Heart right ventricle (tissue), 16 donors: ENCODE data around the gene LRMDA. TPM values are rescaled to one million over a fixed set of nuclear protein-coding genes. Genes with fewer than 3 reads are reported as not detected.

Experiments used
- ATAC-seq, 8 donors: fragments of 200-7000 bp; cut with Tn5 transposase; one replicate each; pipeline ENCODE4 v1.9.1; 2020; ENCODE audit warnings: mild to moderate bottlenecking in 8 of 8, moderate library complexity in 8 of 8, moderate number of reproducible peaks in 1 of 8
- DNase-seq, 2 donors: peaks; one replicate each; pipeline ENCODE4 v3.0.0-alpha.2; 2020
- H3K27ac ChIP-seq, 10 donors: fragments of 200-600 bp; sonication (generic) in 2 of 10; one replicate each; pipeline versions ENCODE4 v1.5.0 to v1.8.0; 2020 to 2022; ENCODE audit warnings: mild to moderate bottlenecking in 3 of 10
- H3K27me3 ChIP-seq, 7 donors: fragments of 200-600 bp; one replicate each; pipeline ENCODE4 v1.8.0; 2021 to 2022; ENCODE audit warnings: mild to moderate bottlenecking in 2 of 7
- H3K36me3 ChIP-seq, 9 donors: fragments of 200-600 bp; sonication (generic) in 1 of 9; one replicate each; pipeline versions ENCODE4 v1.5.0 to v1.8.0; 2020 to 2022; ENCODE audit warnings: mild to moderate bottlenecking in 2 of 9
- H3K4me1 ChIP-seq, 9 donors: fragments of 200-600 bp; sonication (generic) in 1 of 9; one replicate each; pipeline versions ENCODE4 v1.5.0 to v1.8.0; 2020 to 2022; ENCODE audit warnings: mild to moderate bottlenecking in 4 of 9
- H3K4me3 ChIP-seq, 10 donors: fragments of 200-600 bp; sonication (generic) in 2 of 10; one replicate each; pipeline versions ENCODE4 v1.5.0 to v1.8.0; 2020 to 2022; ENCODE audit warnings: mild to moderate bottlenecking in 7 of 10, moderate library complexity in 2 of 10
- H3K9me3 ChIP-seq, 11 donors: fragments of 200-600 bp in 10 of 11; sonication (generic) in 2 of 11; one replicate each; pipeline versions ENCODE4 v1.5.0 to v1.8.0; 2013 to 2022; ENCODE audit warnings: mild to moderate bottlenecking in 2 of 11, control low read depth in 1 of 11, moderate library complexity in 1 of 11
- WGBS, 2 donors: extraction: QIAGEN DNeasy Blood & Tissue Kit; methylation state at CpG; one replicate each; pipeline ENCODE4 v1.1.7; 2013; ENCODE audit warnings: inconsistent platforms in 1 of 2; 5-methylcytosine and 5-hydroxymethylcytosine counted together
- intact Hi-C, 10 donors: fragments of 100-400 bp; cut with DNase I; formaldehyde crosslinking; loops; one replicate each; pipeline versions ENCODE4 v1.11.1 to v1.14.2; 2022
- polyA plus RNA-seq, 2 donors: library from polyadenylated mRNA; stranded (reverse); fragments of 200-250 nt; gene quantifications; one replicate each; pipeline ENCODE4 v1.2.3, GENCODE V29; 2013
- total RNA-seq, 10 donors: library from RNA; stranded (reverse); fragmentation: NEBNext Ultra II Directional in 3 of 10; extraction: Animal tissue kit (Norgen Biotek cat#: 25700) in 3 of 10; gene quantifications; one replicate each; pipeline versions ENCODE4 v1.2.1 to v1.2.4, GENCODE V29; 2021 to 2023
- TF ChIP-seq, protein P1 (sequence below), 9 donors: fragments of 200-600 bp; sonication (generic) in 2 of 9; IDR thresholded peaks; one replicate each; pipeline versions ENCODE4 v1.5.0 to v1.8.0; 2021 to 2022; ENCODE audit warnings: antibody characterized with exemption in 9 of 9, mild to moderate bottlenecking in 5 of 9, moderate library complexity in 1 of 9
- donor health status: Arrhythmogenic right ventricular cardiomyopathy.
- donor health status: ischemic (EF 13 %, LVEDD 7.1; RV severe dilation, severe dysfunction).
- donor health status: healthy with polysubstance abuse.
- donor health status: DM: no; HTN: yes; CAD: no.
- donor health status: DM: no; HTN: no; CAD: no.
- donor health status: ischemic (EF 25% LVEDD 6.9; RV normal size, moderate dysfunction).
- donor health status: ischemic (EF 25% LVEDD 5.7; RV mildly dilated, moderate dysfunction).
- donor health status: healthy.
- donor health status: DM: yes; HTN: yes; CAD: no.
- donor health status: Ischemic cardiomyopathy.
- donor health status: ischemic (EF 35%, LVEDD 5.7; RV mildly dilated, moderate dysfunction).
- donor health status: nonischemic (EF 11% LVEDD 7.7; RV severe dilation, severe dysfunction).
- donor health status: DM: yes; HTN: yes; CAD: no.
- donor health status: PGD.
- donor health status: ischemic (EF 29% LVEDD 5.4; RV normal size, mild dysfunction).
- donor health status: nonischemic (EF 23%, LVEDD 6.1; RV moderate dilation, normal function).

The LRMDA gene
- total and polyA plus RNA-seq, 12 donors = 4.0 to 59.8 (median 12.7) TPM

DNA sequence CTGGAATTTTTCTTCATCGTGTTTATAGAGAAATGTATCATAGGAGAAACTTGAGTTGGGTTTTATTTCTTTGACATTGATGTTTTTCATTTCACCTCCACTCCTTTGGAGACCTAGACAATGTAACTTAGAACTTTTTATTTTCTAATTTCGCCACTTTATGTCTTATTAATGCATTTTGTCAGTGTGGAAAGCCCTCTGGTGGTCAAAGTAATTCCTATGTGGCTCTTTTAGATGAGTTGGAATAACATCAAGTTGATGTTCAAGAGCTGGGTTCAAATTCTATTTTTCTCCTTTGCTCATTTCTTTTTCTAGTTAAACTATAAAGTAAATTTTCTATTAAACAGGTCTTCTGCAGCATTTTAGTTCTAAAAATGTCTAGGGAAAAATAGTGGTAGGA is 478.6 kb downstream of the LRMDA start:
- Histone ChIP-seq H3K27me3 (no peaks in the 10 kb centered on the region), H3K36me3 (no peaks in the 10 kb centered on the region), H3K9me3 (no peaks in the 10 kb centered on the region), H3K27ac (no peak overlapping the region), H3K4me3 (no peak overlapping the region), H3K4me1 (peaks cover 0 to under 1% (median 0%) of the 10 kb centered on the region in 9 donors)
- ATAC-seq (no peak), DNase-seq (no peak)
- 53 to 64% methylated on average over 2 of the region's 2 CpGs for WGBS, 2 donors
- TF ChIP-seq, protein P1, sequence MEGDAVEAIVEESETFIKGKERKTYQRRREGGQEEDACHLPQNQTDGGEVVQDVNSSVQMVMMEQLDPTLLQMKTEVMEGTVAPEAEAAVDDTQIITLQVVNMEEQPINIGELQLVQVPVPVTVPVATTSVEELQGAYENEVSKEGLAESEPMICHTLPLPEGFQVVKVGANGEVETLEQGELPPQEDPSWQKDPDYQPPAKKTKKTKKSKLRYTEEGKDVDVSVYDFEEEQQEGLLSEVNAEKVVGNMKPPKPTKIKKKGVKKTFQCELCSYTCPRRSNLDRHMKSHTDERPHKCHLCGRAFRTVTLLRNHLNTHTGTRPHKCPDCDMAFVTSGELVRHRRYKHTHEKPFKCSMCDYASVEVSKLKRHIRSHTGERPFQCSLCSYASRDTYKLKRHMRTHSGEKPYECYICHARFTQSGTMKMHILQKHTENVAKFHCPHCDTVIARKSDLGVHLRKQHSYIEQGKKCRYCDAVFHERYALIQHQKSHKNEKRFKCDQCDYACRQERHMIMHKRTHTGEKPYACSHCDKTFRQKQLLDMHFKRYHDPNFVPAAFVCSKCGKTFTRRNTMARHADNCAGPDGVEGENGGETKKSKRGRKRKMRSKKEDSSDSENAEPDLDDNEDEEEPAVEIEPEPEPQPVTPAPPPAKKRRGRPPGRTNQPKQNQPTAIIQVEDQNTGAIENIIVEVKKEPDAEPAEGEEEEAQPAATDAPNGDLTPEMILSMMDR (IDR thresholded peaks at IDR 0.05) = peak; percentile 21 to 64 (median 59)
- intact Hi-C loops = loop anchor here in 4 of 10 donors (5.0 to 10.0 kb wide), 5 partner anchors 127 to 1795 kb away; partner anchors contain the start of gene ZNF503 (in 1 of the 4)

DNA sequence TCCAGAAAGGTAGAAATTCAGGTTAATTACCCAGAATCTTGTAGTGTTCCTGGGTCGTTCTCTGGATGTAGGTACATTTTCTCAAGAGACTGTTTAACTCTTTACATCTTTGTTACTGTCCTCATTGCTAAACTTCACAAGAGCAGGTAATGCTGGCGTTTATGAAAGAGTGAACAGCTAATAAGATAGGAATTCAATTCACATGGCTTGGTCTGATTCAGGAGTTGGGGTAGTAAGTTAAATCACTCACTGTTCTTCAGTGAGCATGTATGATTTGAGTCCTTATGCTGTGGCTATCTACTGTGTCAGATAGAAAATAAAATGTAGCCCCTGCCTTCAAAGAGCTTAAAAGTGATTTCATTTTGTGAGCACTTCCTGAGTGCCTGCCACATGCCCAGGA is 480.0 kb downstream of the LRMDA start:
- WGBS, 2 donors = 84 to 92% methylated on average over 2 of the region's 2 CpGs
- Histone ChIP-seq H3K4me1 (no peaks in the 10 kb centered on the region), H3K4me3 (no peak overlapping the region), H3K27ac (no peak overlapping the region), H3K27me3 (no peaks in the 10 kb centered on the region), H3K9me3 (no peaks in the 10 kb centered on the region), H3K36me3 (no peaks in the 10 kb centered on the region)
- TF ChIP-seq, protein P1 (IDR thresholded peaks at IDR 0.05) = no peak
- intact Hi-C loops = loop anchor here in 4 of 10 donors (5.0 to 10.0 kb wide), 5 partner anchors 126 to 1793 kb away; partner anchors contain the start of gene ZNF503 (in 1 of the 4)
- no peak for DNase-seq
- ATAC-seq = no peak

DNA sequence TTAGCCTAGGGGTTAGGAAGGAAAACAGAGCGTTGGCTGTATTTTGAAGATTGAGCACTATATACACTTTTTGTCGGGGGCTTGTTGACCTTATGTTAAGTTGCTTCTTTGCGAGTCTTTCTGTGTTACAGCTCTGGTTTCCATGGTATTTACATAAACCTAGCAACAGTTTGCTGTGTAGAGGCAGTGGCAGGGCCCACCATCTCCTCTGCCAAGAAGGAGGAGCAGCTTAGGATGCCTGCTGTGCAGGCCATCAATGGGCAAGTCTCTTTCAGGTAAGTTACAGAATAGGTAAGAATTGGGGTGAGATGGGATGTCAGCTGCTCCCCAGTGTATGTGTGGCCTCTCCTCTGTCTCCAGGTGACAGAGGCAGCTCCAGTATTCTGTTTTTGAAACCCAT is 485.5 kb downstream of the LRMDA start:
- ATAC-seq (no peak), DNase-seq (no peak)
- H3K36me3 ChIP-seq = no peaks in the 10 kb centered on the region
- 64 to 73% methylated on average over 3 of the region's 3 CpGs for WGBS, 2 donors
- H3K4me1 ChIP-seq = peaks cover 0 to 18% (median 10%) of the 10 kb centered on the region in 9 donors
- H3K27ac ChIP-seq = no peak overlapping the region
- no peaks in the 10 kb centered on the region for H3K9me3 ChIP-seq
- no peak overlapping the region for H3K4me3 ChIP-seq
- intact Hi-C loops = loop anchor here in 4 of 10 donors (5.0 to 10.0 kb wide), 5 partner anchors 185 to 1788 kb away; partner anchors contain the start of gene ZNF503 (in 1 of the 4)
- H3K27me3 ChIP-seq = no peaks in the 10 kb centered on the region
- TF ChIP-seq, protein P1 (IDR thresholded peaks at IDR 0.05) = no peak

DNA sequence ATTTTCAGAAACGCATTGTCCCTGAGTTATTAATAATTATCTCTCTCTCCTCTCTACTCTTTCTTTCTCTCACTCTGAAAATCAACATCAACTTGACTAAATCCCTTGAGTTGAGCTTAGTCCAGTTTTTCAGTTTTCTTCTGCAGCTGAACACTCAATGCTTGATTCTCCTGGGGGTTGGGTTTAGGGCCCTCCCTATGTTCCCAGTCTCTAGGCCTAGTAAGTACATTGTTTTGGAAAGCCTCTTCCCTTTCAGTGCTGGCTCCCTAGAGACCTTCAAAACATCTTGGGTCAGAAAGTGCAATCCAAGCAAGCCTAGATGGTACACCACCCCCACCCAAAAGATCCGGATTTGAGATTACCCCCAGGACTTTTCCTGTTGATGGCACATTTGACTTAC is 488.5 kb downstream of the LRMDA start:
- intact Hi-C loops = loop anchor here in 4 of 10 donors (5.0 to 10.0 kb wide), 5 partner anchors 188 to 1785 kb away; partner anchors contain the start of gene ZNF503 (in 1 of the 4)
- peak; percentile 33 to 74 (median 47) for ATAC-seq

More for the DNA sequence above, 488.5 kb downstream of the LRMDA start:
- H3K4me3 ChIP-seq = no peak overlapping the region
- H3K27ac ChIP-seq = peak overlapping the region in 2 of 10 donors; percentile 31 to 37
- DNase-seq = peak in 1 of 2 donors; percentile 10
- no peaks in the 10 kb centered on the region for H3K36me3 ChIP-seq
- TF ChIP-seq, protein P1 (IDR thresholded peaks at IDR 0.05) = no peak
- no peaks in the 10 kb centered on the region for H3K9me3 ChIP-seq
- WGBS, 2 donors = 65 to 72% methylated on average over 2 of the region's 2 CpGs
- H3K27me3 ChIP-seq = no peaks in the 10 kb centered on the region
- H3K4me1 ChIP-seq = peaks cover 0 to 21% (median 10%) of the 10 kb centered on the region in 9 donors
